ENCODE data around the gene TFEB.
A peak's percentile ranks its signal among the peaks of the same experiment; 100 is the strongest.

Gene TFEB

GRCh38 chr6:41722969-41723529 lies 12.4 kb downstream of the TFEB start:
- DNase-seq (ENCODE audit: low read depth): no peak
- no peak for TF ChIP-seq CTCF (IDR thresholded peaks at IDR 0.05; ENCODE audit: insufficient read depth, low read depth, low read length, missing control alignments)
- H3K4me3 ChIP-seq (ENCODE audit: low read depth, low read length): peak overlapping the region; percentile 83

DNA sequence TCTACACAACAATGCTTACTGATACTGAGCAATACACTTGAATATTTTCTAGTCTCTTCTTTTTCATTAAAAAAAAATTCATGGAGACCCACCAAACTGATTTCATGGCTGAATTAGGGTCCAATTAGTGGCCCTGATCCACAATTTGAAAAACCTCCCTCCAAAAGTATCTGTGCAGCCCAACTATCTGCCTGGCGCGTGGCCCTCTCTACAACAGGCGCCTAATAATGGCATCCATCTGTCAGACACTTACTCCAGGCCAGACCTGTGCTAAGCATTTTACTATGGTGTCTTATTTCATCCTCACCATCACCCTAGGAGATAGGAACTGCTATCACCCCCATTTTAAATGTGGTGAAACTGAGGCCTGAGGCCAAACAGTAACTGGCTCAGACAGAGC lies 14.0 kb downstream of the TFEB start:
- DNase-seq (ENCODE audit: low read depth): no peak
- TF ChIP-seq CTCF (IDR thresholded peaks at IDR 0.05; ENCODE audit: insufficient read depth, low read depth, low read length, missing control alignments): no peak
- peak overlapping the region; percentile 83 for H3K4me3 ChIP-seq (ENCODE audit: low read depth, low read length)

- peak overlapping the region; percentile 83 for H3K4me3 ChIP-seq (ENCODE audit: low read depth, low read length)
- no peak for TF ChIP-seq CTCF (IDR thresholded peaks at IDR 0.05; ENCODE audit: insufficient read depth, low read depth, low read length, missing control alignments)
- DNase-seq (ENCODE audit: low read depth): no peak
Measured at GRCh38 chr6:41720783-41721182, 14.6 kb downstream of the TFEB start.

DNA sequence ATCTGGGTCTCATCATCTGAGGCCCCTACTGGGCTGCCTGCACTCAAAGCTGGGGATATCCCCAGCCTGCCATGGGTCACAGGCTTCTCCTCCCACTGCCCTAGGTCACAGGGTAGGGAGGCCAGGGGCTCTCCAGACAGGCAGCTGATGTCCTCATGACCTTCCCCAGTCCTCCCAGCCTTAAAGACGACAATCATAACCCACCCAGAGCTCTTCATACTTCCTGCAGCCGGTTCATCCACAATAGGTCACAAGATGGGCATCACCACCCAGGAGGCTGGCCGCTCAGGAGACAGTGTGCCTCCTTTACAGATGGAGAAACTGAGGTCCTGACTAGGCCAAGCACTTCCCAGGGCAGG lies 15.2 kb downstream of the TFEB start:
- no peak for TF ChIP-seq CTCF (IDR thresholded peaks at IDR 0.05; ENCODE audit: insufficient read depth, low read depth, low read length, missing control alignments)
- DNase-seq (ENCODE audit: low read depth): peak; percentile 56
- peak overlapping the region; percentile 83 for H3K4me3 ChIP-seq (ENCODE audit: low read depth, low read length)

DNA sequence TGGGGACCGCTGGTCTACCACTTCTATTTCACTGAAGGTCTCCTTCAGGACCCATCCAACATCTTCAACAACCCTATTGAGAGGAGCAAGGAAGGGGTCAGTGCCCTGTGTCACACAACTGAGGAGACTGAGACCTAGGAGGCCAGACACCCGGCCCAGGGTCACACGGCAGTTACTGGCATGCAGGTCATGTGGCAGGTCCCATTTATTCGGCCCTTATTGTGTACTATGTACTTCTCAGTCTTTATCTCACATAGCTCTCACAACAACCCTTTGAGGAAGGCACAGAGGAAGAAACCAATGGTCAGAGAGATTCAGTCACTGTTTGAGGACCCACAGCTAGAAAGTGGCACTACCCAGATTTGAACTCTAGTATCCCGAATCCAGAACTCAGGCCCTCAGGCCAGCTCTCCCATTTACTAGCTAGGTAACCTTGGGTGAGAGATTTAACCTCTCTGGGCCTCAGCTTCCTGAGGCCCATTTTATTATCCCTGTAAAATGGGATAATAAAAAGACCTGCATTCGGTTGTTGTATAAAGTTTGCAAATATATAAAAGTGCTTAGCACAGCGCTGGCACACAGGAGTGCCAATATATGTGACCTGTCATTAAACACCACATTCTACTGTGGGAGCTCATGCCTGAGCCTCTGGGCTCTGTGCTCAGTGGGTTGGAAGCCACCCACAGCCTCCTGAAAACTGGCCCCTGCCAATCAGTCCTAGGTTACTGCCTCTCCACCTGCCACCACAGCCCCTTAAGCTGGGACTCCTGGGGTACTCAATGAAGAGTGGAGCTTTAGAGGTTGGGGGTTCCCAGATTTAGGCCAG lies 15.8 kb downstream of the TFEB start:
- no peak for TF ChIP-seq CTCF (IDR thresholded peaks at IDR 0.05; ENCODE audit: insufficient read depth, low read depth, low read length, missing control alignments)
- no peak for DNase-seq (ENCODE audit: low read depth)
- H3K4me3 ChIP-seq (ENCODE audit: low read depth, low read length): peak overlapping the region; percentile 83

DNA sequence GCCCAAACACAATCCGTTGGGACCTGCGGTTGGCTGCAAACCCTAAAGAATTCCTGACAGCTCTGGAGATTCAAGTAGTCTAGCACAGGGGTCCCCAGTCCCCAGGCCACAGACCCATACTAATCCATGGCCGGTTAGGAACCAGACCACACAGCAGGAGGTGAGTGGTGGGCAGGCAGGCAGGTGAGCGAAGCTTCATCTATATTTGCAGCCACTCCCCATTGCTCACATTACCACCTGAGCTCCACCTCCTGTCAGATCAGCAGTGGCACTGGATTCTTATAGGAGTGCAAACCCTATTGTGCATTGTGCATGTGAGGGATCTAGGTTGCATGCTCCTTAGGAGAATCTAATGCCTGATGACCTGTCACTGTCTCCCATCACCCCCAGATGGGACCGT lies 16.6 kb downstream of the TFEB start:
- DNase-seq (ENCODE audit: low read depth): no peak
- no peak for TF ChIP-seq CTCF (IDR thresholded peaks at IDR 0.05; ENCODE audit: insufficient read depth, low read depth, low read length, missing control alignments)
- H3K4me3 ChIP-seq (ENCODE audit: low read depth, low read length): no peak overlapping the region

DNA sequence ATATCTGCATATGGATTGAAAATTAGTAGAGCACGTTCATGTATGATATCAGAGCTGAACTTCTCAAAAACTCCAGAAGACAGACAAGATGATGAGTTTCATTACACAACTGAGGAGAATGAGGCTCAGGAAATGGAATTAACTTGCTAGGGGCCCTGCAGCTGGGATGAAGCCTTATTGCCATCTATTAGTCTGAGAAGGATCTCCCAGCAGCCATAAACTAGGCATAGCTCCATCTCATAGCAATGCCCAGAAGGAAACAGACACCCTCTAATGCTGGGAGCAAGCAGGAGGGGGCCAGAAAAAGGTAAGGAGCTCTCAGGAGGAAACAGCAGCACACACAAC lies 18.0 kb downstream of the TFEB start:
- no peak for TF ChIP-seq CTCF (IDR thresholded peaks at IDR 0.05; ENCODE audit: insufficient read depth, low read depth, low read length, missing control alignments)
- DNase-seq (ENCODE audit: low read depth): no peak
- peak overlapping the region; percentile 39 for H3K4me3 ChIP-seq (ENCODE audit: low read depth, low read length)
